Stimulated activated naive CD8-positive, alpha-beta T cell treated with anti-CD3 and anti-CD28 coated beads, Interleukin-15, Interleukin-2, amounts not matched to agents 100 ng/mL and 50 ng/mL, for 24 hours (primary cell): Measurements from ENCODE around the gene STX16.

Experiments
- H3K27ac Mint-ChIP-seq: one replicate; pipeline ENCODE4 v1.8.0; 2021; ENCODE audit warnings: mild to moderate bottlenecking, mixed read lengths
- H3K27me3 Mint-ChIP-seq: one replicate; pipeline ENCODE4 v1.8.0; 2021; ENCODE audit warnings: mixed read lengths
- H3K36me3 Mint-ChIP-seq: one replicate; pipeline ENCODE4 v1.8.0; 2021; ENCODE audit warnings: low read depth, mixed read lengths
- H3K4me1 Mint-ChIP-seq: one replicate; pipeline ENCODE4 v1.8.0; 2021; ENCODE audit warnings: low read depth, mixed read lengths
- H3K4me3 Mint-ChIP-seq: one replicate; pipeline ENCODE4 v1.8.0; 2021; ENCODE audit warnings: mild to moderate bottlenecking, mixed read lengths
- H3K9me3 Mint-ChIP-seq: one replicate; pipeline ENCODE4 v1.8.0; 2021; ENCODE audit warnings: mixed read lengths

The STX16 gene

GRCh38 chr20:58707770-58708169, 56.7 kb downstream of the STX16 start:
- Mint-ChIP-seq H3K4me3 (no peak overlapping the region), H3K9me3 (no peaks in the 10 kb centered on the region), H3K4me1 (no peaks in the 10 kb centered on the region), H3K27ac (no peak overlapping the region), H3K27me3 (no peaks in the 10 kb centered on the region), H3K36me3 (peaks cover 20% of the 10 kb centered on the region)

- Mint-ChIP-seq H3K4me1 (no peaks in the 10 kb centered on the region), H3K36me3 (peaks cover 15% of the 10 kb centered on the region), H3K27ac (no peak overlapping the region), H3K27me3 (no peaks in the 10 kb centered on the region), H3K4me3 (no peak overlapping the region), H3K9me3 (no peaks in the 10 kb centered on the region)
These were observed 57.3 kb downstream of the STX16 start for GRCh38 chr20:58708246-58708931.

DNA sequence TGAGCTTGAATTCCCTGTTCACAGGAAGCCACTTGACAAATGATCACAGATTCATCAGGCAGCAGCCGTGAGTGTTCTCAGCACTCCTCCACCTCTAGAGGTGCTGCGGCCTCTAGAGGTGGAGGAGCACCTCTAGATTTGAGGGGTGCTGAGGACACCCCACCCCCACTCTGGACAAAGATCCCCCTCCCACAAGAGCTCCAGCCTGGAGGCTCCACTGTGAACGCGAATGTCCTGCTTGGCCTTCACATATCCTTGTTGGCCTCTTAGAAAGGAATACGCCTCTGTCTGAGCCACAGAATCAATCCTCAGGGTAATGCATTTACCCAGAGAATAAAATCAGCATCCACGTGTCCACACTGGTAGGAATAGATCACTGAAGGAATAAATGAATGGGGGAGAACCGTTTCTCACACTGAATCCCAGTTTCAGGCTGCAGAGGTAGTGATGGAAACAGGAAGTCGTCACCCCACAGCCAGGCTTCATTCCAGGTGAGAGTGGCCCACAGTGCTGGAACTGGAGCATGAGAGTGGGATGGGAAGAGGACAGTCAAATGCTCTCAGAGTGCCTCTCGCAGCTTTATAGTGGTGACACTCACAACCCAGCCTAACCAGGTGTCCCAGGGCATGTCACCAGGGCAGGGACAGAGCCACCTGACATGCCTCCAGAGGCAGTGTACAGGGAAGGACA, 58.1 kb downstream of the STX16 start:
- Mint-ChIP-seq H3K4me3 (no peak overlapping the region), H3K4me1 (no peaks in the 10 kb centered on the region), H3K9me3 (no peaks in the 10 kb centered on the region), H3K36me3 (peaks cover 12% of the 10 kb centered on the region), H3K27me3 (no peaks in the 10 kb centered on the region), H3K27ac (no peak overlapping the region)

DNA sequence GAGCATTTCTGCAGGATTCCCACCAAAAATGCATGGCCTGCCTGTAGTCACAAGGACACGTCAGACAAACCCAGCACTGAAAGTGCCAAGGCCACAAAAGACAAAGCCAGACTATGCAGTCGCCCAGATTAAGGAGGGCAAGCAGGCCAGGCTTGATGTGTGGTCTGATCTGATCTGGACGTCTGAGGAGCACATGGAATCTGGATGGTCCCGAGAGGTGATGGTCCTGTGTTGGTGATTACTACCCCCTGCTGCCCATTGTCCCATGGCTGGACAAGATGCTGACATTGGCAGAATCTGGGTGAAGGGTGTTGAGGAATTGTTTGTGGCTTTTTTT, 58.6 kb downstream of the STX16 start:
- Mint-ChIP-seq H3K36me3 (peaks cover 9% of the 10 kb centered on the region), H3K4me1 (no peaks in the 10 kb centered on the region), H3K27ac (no peak overlapping the region), H3K4me3 (no peak overlapping the region), H3K27me3 (no peaks in the 10 kb centered on the region), H3K9me3 (no peaks in the 10 kb centered on the region)

GRCh38 chr20:58710481-58711265, 59.6 kb downstream of the STX16 start:
- Mint-ChIP-seq H3K4me1 (no peaks in the 10 kb centered on the region), H3K27me3 (no peaks in the 10 kb centered on the region), H3K4me3 (no peak overlapping the region), H3K36me3 (peaks cover 3% of the 10 kb centered on the region), H3K27ac (no peak overlapping the region), H3K9me3 (no peaks in the 10 kb centered on the region)

DNA sequence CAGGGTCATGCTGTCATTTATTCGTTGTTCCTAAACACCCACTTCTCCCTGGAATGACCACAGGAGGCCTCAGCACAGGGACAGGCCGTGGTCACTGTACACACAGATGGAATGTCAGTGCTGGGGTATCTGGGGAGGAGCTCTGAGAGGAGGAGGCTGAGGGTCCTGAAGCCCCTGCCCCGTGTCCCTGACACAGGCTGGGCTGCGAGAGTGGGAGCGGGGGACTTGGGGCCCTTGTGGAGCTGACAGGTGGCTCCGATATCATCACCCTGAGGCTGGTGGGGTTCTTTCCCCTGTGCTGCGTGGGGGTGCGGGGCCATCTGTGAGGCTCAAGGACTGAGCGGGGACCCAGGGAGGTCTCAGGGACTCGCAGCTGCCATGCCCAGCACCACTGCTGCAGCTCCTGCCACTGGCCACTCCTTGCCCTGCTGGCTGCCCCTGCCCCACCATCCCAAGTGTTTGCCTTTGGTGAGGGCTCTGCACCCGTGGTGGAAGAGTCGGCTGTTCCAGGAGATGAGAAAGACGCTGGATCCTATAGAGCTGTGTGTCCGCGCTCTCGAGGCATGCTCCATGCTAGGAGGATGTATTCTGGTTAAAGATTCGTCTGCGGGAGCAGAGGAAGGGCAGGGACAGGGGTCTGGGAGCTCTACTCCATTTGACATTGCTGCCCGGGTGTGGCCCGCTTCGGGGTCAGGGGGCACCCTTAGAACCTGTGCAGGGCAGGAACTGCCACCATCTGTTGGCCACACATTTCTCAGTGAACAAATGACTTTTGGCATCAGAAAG, 60.4 kb downstream of the STX16 start:
- no peaks in the 10 kb centered on the region for H3K27me3 Mint-ChIP-seq
- no peaks in the 10 kb centered on the region for H3K4me1 Mint-ChIP-seq
- H3K4me3 Mint-ChIP-seq, result no peak overlapping the region
- no peaks in the 10 kb centered on the region for H3K9me3 Mint-ChIP-seq
- peaks cover 3% of the 10 kb centered on the region for H3K36me3 Mint-ChIP-seq
- H3K27ac Mint-ChIP-seq, result no peak overlapping the region

DNA sequence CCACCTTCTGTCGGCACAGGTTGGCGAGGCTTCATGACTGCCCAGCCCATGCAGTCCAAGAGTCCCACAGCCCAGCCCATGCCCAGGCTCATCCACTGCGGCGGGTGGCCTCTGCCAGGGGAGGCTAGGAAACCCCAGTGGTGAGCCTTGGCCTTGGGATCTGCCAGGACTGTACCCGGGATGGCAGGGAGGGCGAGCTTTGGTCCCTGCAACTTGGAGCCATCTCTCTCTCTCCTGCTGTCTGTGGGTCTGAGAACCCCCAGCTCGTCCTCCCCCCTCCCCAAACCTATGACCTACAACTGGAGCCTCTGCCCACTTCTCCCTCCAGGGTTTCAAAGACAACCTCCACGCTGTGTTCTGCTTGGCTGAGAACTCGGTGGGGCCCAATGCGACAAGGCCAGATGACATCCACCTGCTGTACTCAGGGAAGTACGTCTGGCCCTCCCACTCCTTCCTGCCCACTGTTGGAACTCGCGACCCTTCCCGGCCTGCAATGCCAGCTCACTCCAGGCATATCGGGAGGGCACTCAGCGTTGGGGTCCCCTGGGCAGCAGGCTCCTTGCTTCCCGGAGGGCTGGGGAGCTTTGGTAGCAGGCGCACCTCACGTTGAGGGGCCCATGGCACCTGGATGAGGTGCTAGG, 61.2 kb downstream of the STX16 start:
- Mint-ChIP-seq H3K27me3 (no peaks in the 10 kb centered on the region), H3K4me3 (no peak overlapping the region), H3K9me3 (no peaks in the 10 kb centered on the region), H3K36me3 (peaks cover 3% of the 10 kb centered on the region), H3K4me1 (no peaks in the 10 kb centered on the region), H3K27ac (no peak overlapping the region)

DNA sequence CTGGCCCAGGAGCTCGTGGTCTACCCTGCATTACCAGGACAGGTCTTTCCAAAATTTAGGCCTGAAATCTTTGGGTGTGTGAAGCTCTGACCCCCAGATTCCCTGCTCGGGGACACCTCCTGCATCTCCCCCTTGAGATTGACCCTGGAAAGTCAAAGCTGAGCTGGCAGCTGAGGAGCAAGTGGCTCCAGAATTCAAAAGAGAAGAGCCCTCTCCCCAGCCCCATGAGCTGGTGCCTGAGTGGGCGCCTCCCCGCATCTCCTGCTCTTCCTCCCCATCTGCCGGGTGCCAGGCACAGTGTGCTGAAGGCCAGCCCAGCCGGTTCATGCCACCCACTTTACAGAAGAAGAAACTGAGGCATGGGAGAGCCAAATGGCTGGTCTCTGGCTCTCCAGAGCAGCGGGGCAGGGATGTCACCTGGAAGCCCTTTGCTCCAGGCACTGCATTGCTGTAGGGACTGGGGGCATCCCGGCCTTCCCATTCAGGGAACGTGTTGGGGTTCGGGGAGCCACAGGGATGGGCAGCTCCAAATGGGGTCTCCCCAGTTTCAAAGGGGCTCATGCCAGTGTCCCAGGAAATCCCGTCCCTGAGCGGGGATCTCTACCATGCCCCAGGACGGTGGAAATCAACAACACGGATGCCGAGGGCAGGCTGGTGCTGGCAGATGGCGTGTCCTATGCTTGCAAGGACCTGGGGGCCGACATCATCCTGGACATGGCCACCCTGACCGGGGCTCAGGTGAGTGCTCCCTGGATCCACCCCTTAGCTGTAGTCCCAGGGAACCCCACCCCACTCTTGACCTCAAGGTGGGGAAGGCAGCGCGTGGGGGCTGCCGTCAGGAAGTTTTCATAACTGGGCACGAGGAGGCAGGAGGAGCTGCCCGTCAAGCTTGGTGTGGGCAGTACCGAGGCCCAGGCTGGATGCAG, 62.0 kb downstream of the STX16 start:
- Mint-ChIP-seq H3K4me3 (no peak overlapping the region), H3K4me1 (no peaks in the 10 kb centered on the region), H3K27ac (no peak overlapping the region), H3K36me3 (peaks cover 3% of the 10 kb centered on the region), H3K9me3 (no peaks in the 10 kb centered on the region), H3K27me3 (no peaks in the 10 kb centered on the region)

DNA sequence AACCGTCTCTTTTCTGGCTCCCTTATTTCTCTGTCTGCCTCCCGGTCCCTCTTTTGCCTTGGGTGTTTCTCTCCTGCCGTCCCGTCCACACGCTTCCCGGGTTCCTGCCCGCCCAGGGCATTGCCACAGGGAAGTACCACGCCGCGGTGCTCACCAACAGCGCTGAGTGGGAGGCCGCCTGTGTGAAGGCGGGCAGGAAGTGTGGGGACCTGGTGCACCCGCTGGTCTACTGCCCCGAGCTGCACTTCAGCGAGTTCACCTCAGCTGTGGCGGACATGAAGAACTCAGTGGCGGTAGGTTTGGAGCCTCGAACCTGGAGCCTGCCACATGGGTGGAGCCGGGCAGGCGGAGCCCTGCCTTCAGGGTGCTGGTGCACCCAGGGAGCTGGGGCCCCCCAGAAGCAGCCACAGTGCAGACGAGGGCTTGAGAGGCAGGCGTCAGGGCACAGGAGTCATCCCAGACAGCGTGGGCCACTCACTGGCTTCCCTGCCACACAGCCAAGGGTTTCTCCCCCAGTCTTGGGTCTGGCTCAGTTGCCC, 62.8 kb downstream of the STX16 start:
- Mint-ChIP-seq H3K4me1 (no peaks in the 10 kb centered on the region), H3K36me3 (peaks cover 3% of the 10 kb centered on the region), H3K9me3 (no peaks in the 10 kb centered on the region), H3K27me3 (no peaks in the 10 kb centered on the region), H3K27ac (no peak overlapping the region), H3K4me3 (no peak overlapping the region)

GRCh38 chr20:58714340-58714922, 63.3 kb downstream of the STX16 start:
- Mint-ChIP-seq H3K4me1 (no peaks in the 10 kb centered on the region), H3K36me3 (no peaks in the 10 kb centered on the region), H3K27ac (no peak overlapping the region), H3K27me3 (no peaks in the 10 kb centered on the region), H3K4me3 (no peak overlapping the region), H3K9me3 (no peaks in the 10 kb centered on the region)

DNA sequence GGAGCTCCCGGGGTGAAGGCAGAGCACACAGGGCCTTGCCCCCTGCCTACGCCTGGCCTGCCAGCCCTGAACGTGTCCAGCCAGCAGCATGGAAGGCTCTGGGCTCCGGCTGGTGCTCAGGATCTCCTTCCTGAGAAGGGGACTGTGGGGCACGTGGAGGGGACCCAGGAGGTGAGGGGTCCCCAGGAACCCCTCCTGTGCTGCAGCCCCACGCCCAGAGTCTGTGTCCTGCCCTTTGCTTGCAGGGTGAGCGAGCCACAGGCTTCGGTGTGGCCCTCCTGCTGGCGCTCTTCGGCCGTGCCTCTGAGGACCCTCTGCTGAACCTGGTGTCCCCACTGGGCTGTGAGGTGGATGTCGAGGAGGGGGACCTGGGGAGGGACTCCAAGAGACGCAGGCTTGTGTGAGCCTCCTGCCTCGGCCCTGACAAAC, 63.9 kb downstream of the STX16 start:
- H3K36me3 Mint-ChIP-seq, result no peaks in the 10 kb centered on the region
- H3K4me1 Mint-ChIP-seq, result no peaks in the 10 kb centered on the region
- H3K4me3 Mint-ChIP-seq, result no peak overlapping the region
- H3K27ac Mint-ChIP-seq, result no peak overlapping the region
- H3K9me3 Mint-ChIP-seq, result no peaks in the 10 kb centered on the region
- H3K27me3 Mint-ChIP-seq, result no peaks in the 10 kb centered on the region

DNA sequence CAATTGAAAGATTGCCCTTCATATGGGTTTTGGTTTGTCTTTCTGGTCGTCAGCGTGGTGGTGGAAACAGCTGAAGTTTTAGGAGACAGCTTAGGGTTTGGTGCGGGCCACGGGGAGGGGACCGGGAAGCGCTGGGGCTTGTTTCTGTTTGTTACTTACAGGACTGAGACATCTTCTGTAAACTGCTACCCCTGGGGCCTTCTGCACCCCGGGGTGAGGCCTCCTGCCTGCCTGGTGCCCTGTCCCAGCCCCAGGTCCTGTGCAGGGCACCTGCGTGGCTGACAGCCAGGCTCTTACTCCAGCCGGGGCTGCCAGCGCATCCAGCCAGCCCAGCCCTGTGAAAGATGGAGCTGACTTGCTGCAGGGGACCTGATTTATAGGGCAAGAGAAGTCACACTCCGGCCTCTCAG, 64.3 kb downstream of the STX16 start:
- Mint-ChIP-seq H3K9me3 (no peaks in the 10 kb centered on the region), H3K36me3 (no peaks in the 10 kb centered on the region), H3K4me1 (no peaks in the 10 kb centered on the region), H3K4me3 (no peak overlapping the region), H3K27ac (no peak overlapping the region), H3K27me3 (no peaks in the 10 kb centered on the region)

DNA sequence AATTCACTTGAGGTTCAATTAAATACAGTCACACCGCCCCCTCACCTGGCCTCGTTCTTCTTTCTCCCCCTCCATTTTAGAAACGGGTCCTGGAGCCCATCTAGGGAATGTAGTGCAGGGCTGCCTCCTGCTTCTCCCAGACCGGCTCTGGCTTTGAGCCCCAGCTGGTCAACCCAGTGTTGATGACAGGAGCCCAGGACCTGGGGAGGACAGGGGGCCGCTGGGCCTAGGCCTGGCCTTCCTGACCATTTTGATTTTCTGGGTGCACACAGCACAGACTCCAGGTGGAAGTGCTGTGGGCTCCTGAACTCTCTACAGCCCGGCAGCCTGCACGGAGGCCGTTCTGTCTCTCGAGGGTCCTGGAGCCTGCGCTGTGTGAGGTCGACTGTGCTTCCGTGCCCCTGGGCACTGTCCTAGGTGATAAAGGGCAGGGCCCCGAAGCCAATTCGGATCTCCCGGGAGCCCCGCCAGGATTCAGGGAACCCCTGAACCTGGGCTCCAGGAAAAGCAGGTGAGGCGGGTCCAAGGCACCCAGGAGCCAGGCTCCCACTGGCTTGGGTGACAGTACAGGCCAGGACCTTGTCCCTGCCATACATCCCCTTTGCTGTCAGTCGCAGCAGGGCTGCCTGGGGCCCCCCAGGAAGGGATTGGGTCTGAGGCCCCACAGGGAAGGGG, 64.9 kb downstream of the STX16 start:
- H3K27me3 Mint-ChIP-seq, result peaks cover 4% of the 10 kb centered on the region
- no peak overlapping the region for H3K27ac Mint-ChIP-seq
- H3K9me3 Mint-ChIP-seq, result no peaks in the 10 kb centered on the region
- no peaks in the 10 kb centered on the region for H3K36me3 Mint-ChIP-seq
- H3K4me3 Mint-ChIP-seq, result no peak overlapping the region
- H3K4me1 Mint-ChIP-seq, result no peaks in the 10 kb centered on the region
